Inflammatory macrophage treated with lipopolysaccharide for 4 hours (primary cell): ENCODE measurements around the gene CMTM4.
"Not testable (repeated sequence)": the region's sequence is repeated elsewhere in the genome, so short reads cannot be mapped to it uniquely, and the experiment has no call there.

ENCODE experiments used
- DNase-seq: peaks from one replicate; pipeline ENCODE4 v3.0.0-alpha.2; 2020

CMTM4 gene

GRCh38 chr16:66611911-66612310 lies 84.6 kb downstream of the CMTM4 start:
- not testable (repeated sequence) for DNase-seq

DNA sequence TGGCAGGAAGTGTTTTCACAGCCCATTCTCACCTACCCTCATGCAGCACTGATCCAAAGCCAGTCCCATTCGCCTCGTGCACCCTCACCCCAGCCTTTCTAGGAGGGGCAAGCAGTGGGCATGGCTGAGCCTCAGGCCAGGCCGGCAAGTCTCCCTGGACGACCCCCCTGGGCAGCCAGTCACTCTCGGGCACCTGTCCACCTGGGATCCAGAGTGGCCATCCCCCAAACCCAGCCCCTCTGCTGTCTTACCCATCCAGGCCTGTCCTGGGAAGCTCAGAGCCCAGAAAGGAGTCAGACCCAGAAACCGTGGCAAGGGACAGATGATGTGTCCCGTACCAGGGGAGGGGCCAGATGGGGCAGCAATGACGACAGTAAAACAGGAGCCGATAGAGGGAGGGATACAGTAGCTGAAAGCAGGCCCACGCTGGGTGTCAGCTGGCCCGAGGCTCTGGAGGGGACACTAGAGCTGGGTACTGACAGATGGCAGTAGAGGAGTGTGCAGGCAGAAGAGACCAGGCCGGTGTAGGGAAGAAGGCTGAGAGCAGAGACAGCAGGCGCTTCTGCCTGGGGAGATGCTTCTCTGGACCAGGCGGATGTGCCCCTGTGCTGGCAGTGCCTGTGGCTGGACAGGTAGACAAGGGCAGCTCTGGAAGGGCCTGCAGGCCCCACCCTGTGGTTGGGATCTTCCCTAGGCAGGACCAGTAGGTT lies 86.3 kb downstream of the CMTM4 start:
- DNase-seq: no peak

DNA sequence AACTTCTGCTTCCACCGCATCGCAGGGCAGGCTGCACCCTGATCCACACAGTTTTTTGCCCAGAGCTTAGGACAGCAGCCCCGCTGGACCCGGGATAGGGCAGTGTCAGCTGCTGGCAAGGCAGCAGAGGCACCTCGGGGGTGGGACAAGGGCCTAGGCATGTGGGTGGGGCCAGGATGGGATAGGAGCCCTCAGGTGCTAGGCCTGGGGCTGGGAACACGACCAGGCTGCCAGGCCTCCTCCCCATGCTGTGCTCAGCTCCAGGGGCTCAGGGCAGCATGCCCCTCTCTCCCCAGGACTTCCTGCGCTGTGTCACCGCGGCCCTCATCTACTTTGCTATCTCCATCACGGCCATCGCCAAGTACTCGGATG lies 87.4 kb downstream of the CMTM4 start:
- no peak for DNase-seq

DNA sequence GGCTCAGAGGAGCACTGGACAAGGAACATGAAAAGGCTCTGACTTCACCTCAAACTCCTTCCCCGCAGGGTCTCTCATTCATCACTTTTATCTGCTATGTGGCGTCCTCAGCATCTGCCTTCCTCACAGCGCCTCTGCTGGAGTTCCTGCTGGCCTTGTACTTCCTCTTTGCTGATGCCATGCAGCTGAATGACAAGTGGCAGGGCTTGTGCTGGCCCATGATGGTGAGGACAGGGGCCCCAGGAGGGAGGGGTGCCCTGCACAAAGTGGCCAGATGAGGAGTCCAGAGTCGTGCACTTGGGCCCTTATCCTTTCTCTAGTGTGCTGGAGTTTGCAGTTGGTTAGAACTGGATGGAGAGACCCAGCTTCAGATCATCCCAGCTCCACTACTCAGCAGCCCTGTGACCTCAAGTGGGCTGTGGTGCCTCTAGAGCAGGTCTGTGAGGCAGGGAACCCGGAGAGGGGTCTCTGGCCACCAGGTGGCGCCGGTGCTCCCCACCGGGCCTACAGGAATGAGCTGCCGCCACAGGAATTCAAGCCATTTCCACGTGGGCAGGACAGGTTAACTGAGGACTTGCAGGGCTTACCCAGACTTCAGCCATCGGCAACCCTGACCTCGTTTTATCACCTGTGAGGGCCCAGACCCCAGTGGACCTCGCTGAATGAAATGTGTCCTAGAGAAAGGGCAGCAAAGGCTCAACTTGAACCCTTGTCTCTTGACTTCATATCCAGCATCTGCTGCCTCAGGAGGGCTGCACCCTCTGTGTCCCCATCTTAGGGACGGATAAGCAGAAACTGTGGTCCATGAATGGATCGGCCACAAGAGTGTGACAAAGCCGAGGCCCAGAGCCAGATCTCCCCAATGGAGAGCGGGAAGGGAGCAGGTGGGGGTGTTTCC lies 88.1 kb downstream of the CMTM4 start:
- DNase-seq: peak; percentile 54

GRCh38 chr16:66605979-66606751 lies 90.4 kb downstream of the CMTM4 start:
- peak; percentile 73 for DNase-seq

GRCh38 chr16:66605177-66605978 lies 91.2 kb downstream of the CMTM4 start:
- DNase-seq: peak; percentile 55

- DNase-seq: peak; percentile 67
These were observed 92.0 kb downstream of the CMTM4 start, which contains the start of gene CMTM3 for GRCh38 chr16:66604376-66605176. Gene CMTM3, plus strand, starts transcription at chr16:66604704. Its CDS starts 102 bp downstream, at chr16:66604806.

GRCh38 chr16:66603537-66604375 lies 92.8 kb downstream of the CMTM4 start:
- DNase-seq: peak; percentile 14

GRCh38 chr16:66601471-66601870 lies 95.1 kb downstream of the CMTM4 start:
- no peak for DNase-seq

DNA sequence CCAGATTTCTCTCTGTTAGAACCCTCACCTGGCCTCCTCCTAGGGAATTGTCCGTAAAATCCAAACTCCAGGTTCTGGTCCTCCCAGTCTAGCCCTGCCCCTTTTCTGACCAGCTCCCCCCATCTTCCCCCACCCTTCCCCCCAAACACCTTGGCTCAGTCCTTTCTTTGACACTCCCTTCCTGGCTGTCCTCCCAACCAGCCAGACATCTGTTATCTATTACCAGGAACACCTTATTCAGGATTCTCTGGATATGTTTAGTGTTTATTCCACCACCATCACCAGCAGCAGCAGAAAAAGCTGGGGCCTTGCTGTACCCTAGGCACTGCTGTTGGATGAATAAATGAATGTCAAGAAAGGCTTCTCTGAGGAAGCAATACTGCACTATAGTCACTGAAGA lies 96.1 kb downstream of the CMTM4 start:
- no peak for DNase-seq

- no peak for DNase-seq
These were observed 96.8 kb downstream of the CMTM4 start for GRCh38 chr16:66599726-66600125.

DNA sequence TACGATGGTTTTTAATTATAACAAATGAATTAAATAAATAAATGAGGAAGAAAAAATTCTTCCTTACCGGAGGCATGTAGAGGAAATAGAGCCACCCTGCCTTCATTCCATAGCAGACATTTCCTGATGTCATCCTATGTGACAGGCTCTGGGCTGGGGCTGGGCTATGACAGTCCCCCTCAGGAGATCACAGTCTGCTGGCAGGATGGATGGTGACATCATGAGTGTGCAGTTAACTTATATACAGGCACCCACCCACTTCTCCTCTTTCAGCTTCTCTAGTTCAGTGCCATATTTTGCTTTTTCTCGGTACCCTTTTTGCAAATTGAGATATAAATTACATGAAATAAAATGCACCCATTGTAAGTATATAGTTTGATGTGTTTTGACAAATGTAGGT lies 98.4 kb downstream of the CMTM4 start:
- DNase-seq: peak; percentile 78

GRCh38 chr16:66596986-66597848 lies 99.3 kb downstream of the CMTM4 start:
- peak; percentile 18 for DNase-seq

DNA sequence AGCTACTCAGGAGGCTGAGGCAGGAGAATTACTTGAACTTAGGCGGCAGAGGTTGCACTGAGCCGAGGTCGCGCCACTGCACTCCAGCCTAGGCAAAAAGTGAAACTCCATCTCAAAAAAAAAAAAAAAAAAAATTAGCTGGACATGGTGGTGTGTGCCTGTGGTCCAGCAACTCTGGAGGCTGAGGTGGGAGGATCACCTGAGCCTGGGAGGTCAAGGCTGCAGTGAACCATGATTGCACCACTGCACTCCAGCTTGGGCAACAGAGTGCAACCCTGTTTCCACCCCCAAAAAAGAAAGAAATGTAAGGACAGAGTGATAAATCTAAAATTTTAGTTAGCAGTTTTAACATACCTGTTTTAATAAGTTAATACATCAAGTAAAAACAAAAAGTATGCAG lies 100.0 kb downstream of the CMTM4 start:
- DNase-seq: not testable (repeated sequence)

DNA sequence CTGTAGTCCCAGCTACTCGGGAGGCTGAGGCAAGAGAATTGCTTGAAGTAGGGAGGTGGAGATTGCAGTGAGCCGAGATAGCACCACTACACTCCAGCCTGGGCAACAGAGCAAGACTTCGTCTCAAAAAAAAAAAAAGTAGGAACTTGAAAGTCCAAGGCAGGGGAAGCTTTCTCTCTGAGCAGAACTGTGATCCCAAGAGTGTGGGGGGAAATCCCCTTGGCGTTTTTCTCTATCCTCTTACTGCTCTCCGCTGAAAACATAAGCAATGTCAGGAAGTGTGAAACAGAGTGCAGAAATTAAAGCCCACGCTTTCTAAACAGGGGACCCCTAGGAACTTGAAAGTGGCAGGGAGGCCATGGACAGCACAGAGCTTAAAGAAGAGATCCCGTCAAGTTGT lies 101.8 kb downstream of the CMTM4 start:
- DNase-seq: peak; percentile 87

GRCh38 chr16:66592814-66593213 lies 103.7 kb downstream of the CMTM4 start:
- DNase-seq: no peak

- no peak for DNase-seq
These were observed 104.3 kb downstream of the CMTM4 start for GRCh38 chr16:66592241-66592640.

DNA sequence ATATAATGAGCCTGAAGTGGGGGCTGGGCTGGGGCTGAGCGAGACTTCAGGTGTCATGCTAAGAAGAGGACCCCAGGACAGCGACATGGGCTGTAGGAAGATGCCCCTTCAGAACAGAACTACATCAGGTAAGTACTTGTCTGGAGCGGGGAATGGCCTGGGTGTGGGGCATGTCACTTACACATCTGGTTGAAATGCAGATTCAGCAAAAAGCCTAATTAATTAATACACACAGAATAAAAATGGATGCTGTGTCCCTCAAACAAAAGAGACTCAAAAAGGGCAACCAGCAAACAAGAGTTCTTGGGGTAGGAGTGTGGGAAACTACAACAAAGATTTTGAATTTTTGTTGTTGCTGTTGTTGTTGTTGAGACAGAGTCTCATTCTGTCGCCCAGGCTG lies 105.5 kb downstream of the CMTM4 start:
- no peak for DNase-seq

- DNase-seq: peak; percentile 69
These were observed 106.2 kb downstream of the CMTM4 start for GRCh38 chr16:66590322-66590721.
